K562 (cell line): Measurements from ENCODE around the gene GRB2. TPM values are rescaled to one million over a fixed set of nuclear protein-coding genes. Genes with fewer than 3 reads are reported as not detected.

ENCODE experiments used
- ARID2 ChIP-seq: fragments of 450-650 bp; IDR thresholded peaks from 2 replicates; pipeline ENCODE4 v1.6.1; 2017; ENCODE audit warnings: antibody characterized with exemption, mild to moderate bottlenecking
- ATF2 ChIP-seq: sonication (generic); formaldehyde crosslinking; IDR thresholded peaks from 2 replicates; pipeline ENCODE4 v1.8.1; 2022; ENCODE audit warnings: missing genetic modification reagents
- CHD1 ChIP-seq: fragments of 200-600 bp; sonication (generic); IDR thresholded peaks from one replicate; pipeline ENCODE4 v1.6.1; 2012; ENCODE audit warnings: mild to moderate bottlenecking, moderate library complexity, low read length, inconsistent platforms
- CTBP1 ChIP-seq: fragments of 450-650 bp; IDR thresholded peaks from 2 replicates; pipeline ENCODE4 v1.6.1; 2016; ENCODE audit warnings: borderline replicate concordance
- HCFC1 ChIP-seq: IDR thresholded peaks from 2 replicates; pipeline ENCODE4 v1.6.1; 2012; ENCODE audit warnings: low read depth, low read length, improper control_type of control experiment
- HNRNPUL1 ChIP-seq: fragments of 200-400 bp; formaldehyde crosslinking; IDR thresholded peaks from 2 replicates; pipeline ENCODE4 v1.6.1; 2017; ENCODE audit warnings: low read length
- ILK ChIP-seq: fragments of 450-650 bp; IDR thresholded peaks from 2 replicates; pipeline ENCODE4 v1.6.1; 2016; ENCODE audit warnings: missing genetic modification characterization, low read depth, mild to moderate bottlenecking, missing compliant biosample characterization, moderate library complexity, borderline replicate concordance
- MXD1 ChIP-seq: fragments of 250-450 bp; sonication (Bioruptor Pico); IDR thresholded peaks from 2 replicates; pipeline ENCODE4 v1.8.0; 2021; ENCODE audit warnings: borderline replicate concordance, mild to moderate bottlenecking, moderate library complexity; ENCODE audit not compliant: poor library complexity, severe bottlenecking
- MYBL2 ChIP-seq, 2 experiments: fragments of 450-650 bp in 1 of 2; sonication (generic) in 1 of 2; formaldehyde crosslinking in 1 of 2; IDR thresholded peaks; 2 replicates each; pipeline versions ENCODE4 v1.6.1 to v1.8.1; 2017 to 2022; ENCODE audit warnings: borderline replicate concordance in 1 of 2, inconsistent platforms in 1 of 2, low read depth in 1 of 2, mild to moderate bottlenecking in 1 of 2, missing genetic modification reagents in 1 of 2, moderate library complexity in 1 of 2
- PTBP1 ChIP-seq: fragments of 200-400 bp; formaldehyde crosslinking; IDR thresholded peaks from 2 replicates; pipeline ENCODE4 v1.6.1; 2017; ENCODE audit warnings: low read depth, low read length
- SRSF7 ChIP-seq: fragments of 200-400 bp; formaldehyde crosslinking; optimal IDR thresholded peaks from 2 replicates; pipeline ENCODE3; 2017; ENCODE audit warnings: mild to moderate bottlenecking, low read depth, low read length
- STAT5A ChIP-seq: IDR thresholded peaks from 2 replicates; pipeline ENCODE4 v1.6.1; 2012; ENCODE audit warnings: low read length, inconsistent platforms, borderline replicate concordance
- TAF15 ChIP-seq: fragments of 200-400 bp; formaldehyde crosslinking; IDR thresholded peaks from 2 replicates; pipeline ENCODE4 v1.6.1; 2017; ENCODE audit warnings: mild to moderate bottlenecking, low read depth, low read length, moderate library complexity
- TBP ChIP-seq: optimal IDR thresholded peaks from 2 replicates; pipeline ENCODE3; 2011; ENCODE audit warnings: low read depth, low read length, improper control_type of control experiment
- TCF7 ChIP-seq: sonication (generic); IDR thresholded peaks from 2 replicates; pipeline ENCODE4 v1.6.1; 2016; ENCODE audit warnings: antibody characterized with exemption, borderline replicate concordance
- THAP7 ChIP-seq: fragments of 250-450 bp; sonication (Bioruptor Pico); IDR thresholded peaks from 2 replicates; pipeline ENCODE4 v1.5.0; 2021
- U2AF2 ChIP-seq: fragments of 200-400 bp; formaldehyde crosslinking; optimal IDR thresholded peaks from 2 replicates; pipeline ENCODE3; 2017; ENCODE audit warnings: low read depth, mild to moderate bottlenecking, low read length
- ZNF212 ChIP-seq: fragments of 450-650 bp; formaldehyde crosslinking; IDR thresholded peaks from 2 replicates; pipeline ENCODE4 v1.4.0; 2020; ENCODE audit warnings: mild to moderate bottlenecking
- ZNF507 ChIP-seq: conservative IDR thresholded peaks from 2 replicates; pipeline ENCODE4 v1.6.1; 2017; ENCODE audit warnings: missing genetic modification characterization, missing compliant biosample characterization
- ZNF707 ChIP-seq: fragments of 250-450 bp; sonication (Bioruptor Pico); conservative IDR thresholded peaks from 2 replicates; pipeline ENCODE4 v1.8.0; 2022; ENCODE audit warnings: inconsistent platforms, mild to moderate bottlenecking, moderate library complexity
- ZNF75A ChIP-seq: fragments of 450-650 bp; formaldehyde crosslinking; IDR thresholded peaks from 2 replicates; pipeline ENCODE4 v1.4.0; 2020; ENCODE audit warnings: mild to moderate bottlenecking
- ZNF780A ChIP-seq: fragments of 250-450 bp; sonication (Bioruptor Pico); IDR thresholded peaks from 2 replicates; pipeline ENCODE4 v1.5.0; 2021; ENCODE audit warnings: mild to moderate bottlenecking
- polyA plus RNA-seq, 8 experiments: library from polyadenylated mRNA; depleted of rRNA in 4 of 8; stranded (reverse) in 5 of 8; unstranded in 3 of 8; fragments of >200 nt; fragmentation: Nextera tagmentation in 2 of 8; fragmentation: Illumina TruSeq in 1 of 8; extraction: Ambion mirVana in 2 of 8; extraction: Trizol in 1 of 8; gene quantifications; 2 replicates each; pipeline versions ENCODE4 v1.2.1 to v1.2.3, GENCODE V29; 2011 to 2014; ENCODE audit warnings: inconsistent platforms in 1 of 8, missing spikeins in 1 of 8
- total RNA-seq, 7 experiments: library from RNA; depleted of rRNA in 6 of 7; stranded (reverse); fragments of >200 nt in 6 of 7; fragmentation: Illumina TruSeq in 2 of 7; extraction: Trizol in 2 of 7; gene quantifications; 2 replicates each; pipeline versions ENCODE4 v1.2.1 to v1.2.3, GENCODE V29; 2011 to 2021; ENCODE audit warnings: low replicate concordance in 1 of 7
- TF ChIP-seq, protein P1 (sequence below), 2 experiments: fragments of 450-650 bp; IDR thresholded peaks; 2 replicates each; pipeline ENCODE4 v1.6.1; 2018; ENCODE audit warnings: mild to moderate bottlenecking in 2 of 2, low read depth in 1 of 2; ENCODE audit not compliant: partially characterized antibody in 2 of 2

GRB2 gene
- total and polyA plus RNA-seq, 9 of the 15 experiments (the other 6 are each of a cell fraction or from before 2014, with no cell fraction given) = 57.2 to 136 (median 84.8) TPM

DNA sequence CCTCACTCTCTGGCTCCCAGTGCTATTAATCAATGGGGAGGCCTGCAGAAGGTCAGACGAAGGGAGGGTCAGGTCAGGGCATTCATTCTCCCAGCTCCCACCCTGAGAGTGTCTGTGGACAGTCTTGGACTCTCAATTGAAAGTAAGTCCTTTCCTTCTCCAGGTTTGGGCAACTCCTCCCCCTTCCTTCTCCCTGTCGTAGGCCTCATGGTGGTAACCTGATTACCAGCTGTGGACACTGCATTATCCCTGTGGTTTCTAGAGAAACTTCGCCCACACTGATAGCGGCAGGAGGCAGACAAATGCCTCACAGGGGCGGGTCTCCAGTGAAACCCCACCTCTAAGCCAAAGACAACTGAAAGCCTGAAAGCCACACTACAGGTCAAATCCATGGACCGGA is 58.6 kb downstream of the GRB2 start (continued):
- TF ChIP-seq ZNF780A (CRISPR knock-in tag) = no peak
- TF ChIP-seq STAT5A = peak; percentile 68
- TF ChIP-seq TCF7 = no peak
- no peak for TF ChIP-seq HCFC1
- no peak for TF ChIP-seq ILK
- TF ChIP-seq, protein P1, sequence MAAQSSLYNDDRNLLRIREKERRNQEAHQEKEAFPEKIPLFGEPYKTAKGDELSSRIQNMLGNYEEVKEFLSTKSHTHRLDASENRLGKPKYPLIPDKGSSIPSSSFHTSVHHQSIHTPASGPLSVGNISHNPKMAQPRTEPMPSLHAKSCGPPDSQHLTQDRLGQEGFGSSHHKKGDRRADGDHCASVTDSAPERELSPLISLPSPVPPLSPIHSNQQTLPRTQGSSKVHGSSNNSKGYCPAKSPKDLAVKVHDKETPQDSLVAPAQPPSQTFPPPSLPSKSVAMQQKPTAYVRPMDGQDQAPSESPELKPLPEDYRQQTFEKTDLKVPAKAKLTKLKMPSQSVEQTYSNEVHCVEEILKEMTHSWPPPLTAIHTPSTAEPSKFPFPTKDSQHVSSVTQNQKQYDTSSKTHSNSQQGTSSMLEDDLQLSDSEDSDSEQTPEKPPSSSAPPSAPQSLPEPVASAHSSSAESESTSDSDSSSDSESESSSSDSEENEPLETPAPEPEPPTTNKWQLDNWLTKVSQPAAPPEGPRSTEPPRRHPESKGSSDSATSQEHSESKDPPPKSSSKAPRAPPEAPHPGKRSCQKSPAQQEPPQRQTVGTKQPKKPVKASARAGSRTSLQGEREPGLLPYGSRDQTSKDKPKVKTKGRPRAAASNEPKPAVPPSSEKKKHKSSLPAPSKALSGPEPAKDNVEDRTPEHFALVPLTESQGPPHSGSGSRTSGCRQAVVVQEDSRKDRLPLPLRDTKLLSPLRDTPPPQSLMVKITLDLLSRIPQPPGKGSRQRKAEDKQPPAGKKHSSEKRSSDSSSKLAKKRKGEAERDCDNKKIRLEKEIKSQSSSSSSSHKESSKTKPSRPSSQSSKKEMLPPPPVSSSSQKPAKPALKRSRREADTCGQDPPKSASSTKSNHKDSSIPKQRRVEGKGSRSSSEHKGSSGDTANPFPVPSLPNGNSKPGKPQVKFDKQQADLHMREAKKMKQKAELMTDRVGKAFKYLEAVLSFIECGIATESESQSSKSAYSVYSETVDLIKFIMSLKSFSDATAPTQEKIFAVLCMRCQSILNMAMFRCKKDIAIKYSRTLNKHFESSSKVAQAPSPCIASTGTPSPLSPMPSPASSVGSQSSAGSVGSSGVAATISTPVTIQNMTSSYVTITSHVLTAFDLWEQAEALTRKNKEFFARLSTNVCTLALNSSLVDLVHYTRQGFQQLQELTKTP (IDR thresholded peaks at IDR 0.05; ENCODE audit: low read depth in 1 of 2, partially characterized antibody in 2 of 2) = no peak
- TF ChIP-seq ZNF707 (CRISPR knock-in tag) = no peak
- TF ChIP-seq ARID2 = no peak
- TF ChIP-seq PTBP1 = no peak
- no peak for TF ChIP-seq ZNF507 (tag)
- no peak for TF ChIP-seq SRSF7
- no peak for TF ChIP-seq ATF2
- no peak for TF ChIP-seq ZNF212
- TF ChIP-seq THAP7 (CRISPR knock-in tag) = 0 out of 2 replicates have a peak, but pooled peaks have one; percentile 41
- TF ChIP-seq TBP = no peak
- peak; percentile 84 for TF ChIP-seq CTBP1
- TF ChIP-seq HNRNPUL1 = no peak
- no peak for TF ChIP-seq MXD1 (CRISPR knock-in tag)
- TF ChIP-seq MYBL2 (IDR thresholded peaks at IDR 0.05; ENCODE audit: low read depth) = no peak
- TF ChIP-seq MYBL2 (CRISPR knock-in tag; IDR thresholded peaks at IDR 0.05; ENCODE audit: borderline replicate concordance) = no peak
- no peak for TF ChIP-seq CHD1
- no peak for TF ChIP-seq TAF15
- TF ChIP-seq U2AF2 = no peak
- TF ChIP-seq ZNF75A = no peak
